HepG2 (cell line): Measurements from ENCODE around the gene BPHL. TPM values are rescaled to one million over a fixed set of nuclear protein-coding genes. Genes with fewer than 3 reads are reported as not detected.

Experiments
- ATF5 ChIP-seq: sonication (generic); formaldehyde crosslinking; IDR thresholded peaks from 2 replicates; pipeline ENCODE4 v1.4.0; 2020; ENCODE audit warnings: mild to moderate bottlenecking, low read depth, missing genetic modification reagents
- ATF7 ChIP-seq, 2 experiments: fragments of 450-650 bp in 1 of 2; sonication (generic) in 1 of 2; formaldehyde crosslinking in 1 of 2; IDR thresholded peaks; 2 replicates each; pipeline versions ENCODE4 v1.4.0 to v1.6.1; 2016 to 2020; ENCODE audit warnings: antibody characterized with exemption in 1 of 2, mild to moderate bottlenecking in 1 of 2, missing genetic modification reagents in 1 of 2
- BCL3 ChIP-seq: sonication (generic); formaldehyde crosslinking; IDR thresholded peaks from 2 replicates; pipeline ENCODE4 v1.5.1; 2020; ENCODE audit warnings: mild to moderate bottlenecking, missing genetic modification reagents, moderate library complexity
- CREB1 ChIP-seq, 2 experiments: fragments of 450-650 bp in 1 of 2; IDR thresholded peaks; 2 replicates each; pipeline ENCODE4 v1.6.1; 2016 to 2017; ENCODE audit warnings: control low read depth in 1 of 2, mild to moderate bottlenecking in 1 of 2, missing compliant biosample characterization in 1 of 2, missing genetic modification characterization in 1 of 2
- CSRNP1 ChIP-seq: sonication (generic); formaldehyde crosslinking; IDR thresholded peaks from 2 replicates; pipeline ENCODE4 v1.8.1; 2023; ENCODE audit warnings: mild to moderate bottlenecking, missing genetic modification reagents
- ELF4 ChIP-seq: sonication (generic); formaldehyde crosslinking; IDR thresholded peaks from 2 replicates; pipeline ENCODE4 v1.5.0; 2020; ENCODE audit warnings: missing genetic modification reagents, mild to moderate bottlenecking, moderate library complexity, borderline replicate concordance
- FIP1L1 ChIP-seq: fragments of 200-400 bp; formaldehyde crosslinking; IDR thresholded peaks from 2 replicates; pipeline ENCODE4 v1.6.1; 2018; ENCODE audit warnings: low read depth, mild to moderate bottlenecking, low read length, moderate library complexity, borderline replicate concordance; ENCODE audit not compliant: insufficient read depth
- KDM5B ChIP-seq: sonication (generic); formaldehyde crosslinking; IDR thresholded peaks from 2 replicates; pipeline ENCODE4 v1.4.0; 2020; ENCODE audit warnings: missing genetic modification reagents, mild to moderate bottlenecking, borderline replicate concordance
- KDM6A ChIP-seq: IDR thresholded peaks from 2 replicates; pipeline ENCODE4 v1.6.1; 2016; ENCODE audit warnings: low read depth
- KLF16 ChIP-seq, 2 experiments: sonication (generic) in 1 of 2; formaldehyde crosslinking in 1 of 2; IDR thresholded peaks; 2 replicates each; pipeline versions ENCODE4 v1.6.1 to v1.8.0; 2016 to 2023; ENCODE audit warnings: missing genetic modification reagents in 2 of 2, missing compliant biosample characterization in 1 of 2
- MTA1 ChIP-seq: sonication (generic); formaldehyde crosslinking; IDR thresholded peaks from 2 replicates; pipeline ENCODE4 v1.4.0; 2020; ENCODE audit warnings: missing genetic modification reagents, mild to moderate bottlenecking, borderline replicate concordance
- MXI1 ChIP-seq: IDR thresholded peaks from 3 replicates; pipeline ENCODE4 v1.6.1; 2012; ENCODE audit warnings: low read depth, low read length, inconsistent platforms, borderline replicate concordance
- MYPOP ChIP-seq: sonication (generic); formaldehyde crosslinking; IDR thresholded peaks from 2 replicates; pipeline ENCODE4 v1.8.1; 2023; ENCODE audit warnings: mild to moderate bottlenecking, moderate library complexity, missing genetic modification reagents
- ONECUT2 ChIP-seq: sonication (generic); formaldehyde crosslinking; IDR thresholded peaks from 2 replicates; pipeline ENCODE4 v1.4.0; 2020; ENCODE audit warnings: missing genetic modification reagents
- POLR2A ChIP-seq, 2 experiments: IDR thresholded peaks; 2 replicates each; pipeline ENCODE4 v1.6.1; 2011; ENCODE audit warnings: low read depth in 2 of 2, low read length in 2 of 2, mild to moderate bottlenecking in 1 of 2, moderate library complexity in 1 of 2; ENCODE audit not compliant: insufficient read depth in 1 of 2
- PRPF4 ChIP-seq: fragments of 200-400 bp; formaldehyde crosslinking; IDR thresholded peaks from 2 replicates; pipeline ENCODE4 v1.6.1; 2016; ENCODE audit warnings: low read length, low read depth; ENCODE audit not compliant: poor library complexity, severe bottlenecking
- XBP1 ChIP-seq: sonication (generic); formaldehyde crosslinking; IDR thresholded peaks from 2 replicates; pipeline ENCODE4 v1.5.0; 2020; ENCODE audit warnings: missing genetic modification reagents
- ZMYM2 ChIP-seq: sonication (generic); formaldehyde crosslinking; IDR thresholded peaks from 2 replicates; pipeline ENCODE4 v1.8.0; 2022; ENCODE audit warnings: mild to moderate bottlenecking, missing genetic modification reagents
- ZNF138 ChIP-seq: sonication (generic); formaldehyde crosslinking; IDR thresholded peaks from 2 replicates; pipeline ENCODE4 v1.5.0; 2020; ENCODE audit warnings: mild to moderate bottlenecking, low read depth, missing genetic modification reagents
- ZNF296 ChIP-seq: sonication (generic); formaldehyde crosslinking; conservative IDR thresholded peaks from 2 replicates; pipeline ENCODE4 v1.5.0; 2020; ENCODE audit warnings: mild to moderate bottlenecking, missing genetic modification reagents
- ZNF383 ChIP-seq: sonication (generic); formaldehyde crosslinking; IDR thresholded peaks from 2 replicates; pipeline ENCODE4 v1.4.0; 2020; ENCODE audit warnings: missing genetic modification reagents, mild to moderate bottlenecking, borderline replicate concordance
- ZNF563 ChIP-seq: sonication (generic); formaldehyde crosslinking; IDR thresholded peaks from 2 replicates; pipeline ENCODE4 v1.8.0; 2022; ENCODE audit warnings: mild to moderate bottlenecking, moderate library complexity, missing genetic modification reagents
- ZNF816 ChIP-seq: sonication (generic); formaldehyde crosslinking; IDR thresholded peaks from 2 replicates; pipeline ENCODE4 v1.8.0; 2022; ENCODE audit warnings: missing genetic modification reagents, mild to moderate bottlenecking, borderline replicate concordance
- ZNF850 ChIP-seq: sonication (generic); formaldehyde crosslinking; conservative IDR thresholded peaks from 2 replicates; pipeline ENCODE4 v1.9.0; 2021; ENCODE audit warnings: mild to moderate bottlenecking, missing genetic modification reagents
- polyA plus RNA-seq, 8 experiments: library from polyadenylated mRNA; depleted of rRNA in 3 of 8; stranded (reverse) in 7 of 8; unstranded in 1 of 8; fragments of >200 nt; fragmentation: Illumina TruSeq in 4 of 8; extraction: Trizol in 4 of 8; gene quantifications; 2 replicates each; pipeline versions ENCODE4 v1.2.1 to v1.2.3, GENCODE V29; 2011 to 2016; ENCODE audit warnings: low read depth in 4 of 8, missing spikeins in 1 of 8, mixed read lengths in 1 of 8; ENCODE audit not compliant: insufficient read depth in 1 of 8
- total RNA-seq, 5 experiments: library from RNA; depleted of rRNA; stranded (reverse); fragments of >200 nt; fragmentation: Illumina TruSeq; extraction: Trizol; gene quantifications; 2 replicates each; pipeline ENCODE4 v1.2.3, GENCODE V29; 2016; ENCODE audit warnings: low read depth in 1 of 5

The BPHL gene
- total and polyA plus RNA-seq, 2 of the 13 experiments (the other 11 are each of a cell fraction or from before 2014, with no cell fraction given), result 37.8 to 39.5 TPM

- TF ChIP-seq PRPF4, result peak; percentile 62
- TF ChIP-seq ZNF850 (CRISPR knock-in tag), result peak; percentile 36; the same call in 1 of the 2 replicates
- peak; percentile 16; the same call in 1 of the 2 replicates for TF ChIP-seq XBP1 (CRISPR knock-in tag)
- TF ChIP-seq ATF5 (CRISPR knock-in tag), result 0 out of 2 replicates have a peak, but pooled peaks have one; percentile 4
- TF ChIP-seq ZNF816 (CRISPR knock-in tag), result peak; percentile 71; the same call in 1 of the 2 replicates
- peak; percentile 53; the same call in 1 of the 2 replicates for TF ChIP-seq ZMYM2 (CRISPR knock-in tag)
- no peak for TF ChIP-seq ONECUT2 (CRISPR knock-in tag)
- TF ChIP-seq ZNF563, result no peak; the same call in 1 of the 2 replicates
- peak; percentile 94; the same call in 1 of the 2 replicates for TF ChIP-seq ZNF383 (CRISPR knock-in tag)
- 0 out of 2 replicates have a peak, but pooled peaks have one; percentile 7 for TF ChIP-seq ZNF138 (CRISPR knock-in tag)
- TF ChIP-seq KDM6A (CRISPR knock-in tag), result 0 out of 2 replicates have a peak, but pooled peaks have one; percentile 20
- TF ChIP-seq ZNF296 (CRISPR knock-in tag), result no peak; the same call in 1 of the 2 replicates
- TF ChIP-seq MXI1, result no peak
- no peak for TF ChIP-seq ATF7 (IDR thresholded peaks at IDR 0.05)
- TF ChIP-seq ATF7 (CRISPR knock-in tag; IDR thresholded peaks at IDR 0.05), result no peak
- peak; percentile 5; the same call in 1 of the 2 replicates for TF ChIP-seq BCL3
- peak in 1 of 2 experiments; percentile 80; a peak in 2 of 4 replicates for TF ChIP-seq POLR2A (IDR thresholded peaks at IDR 0.05; ENCODE audit: insufficient read depth in 1 of 2, low read depth in 2 of 2, low read length in 2 of 2)
- no peak for TF ChIP-seq CSRNP1 (CRISPR knock-in tag)
- no peak for TF ChIP-seq KDM5B (CRISPR knock-in tag)
- peak; percentile 17; the same call in 1 of the 2 replicates for TF ChIP-seq CREB1 (IDR thresholded peaks at IDR 0.05)
- no peak for TF ChIP-seq CREB1 (CRISPR knock-in tag; IDR thresholded peaks at IDR 0.05)
- 0 out of 4 replicates have a peak, but pooled peaks of 1 of the 2 experiments have one; percentile 16 for TF ChIP-seq KLF16 (CRISPR knock-in tag; IDR thresholded peaks at IDR 0.05)
- peak; percentile 8; the same call in 1 of the 2 replicates for TF ChIP-seq ELF4 (CRISPR knock-in tag)
- no peak for TF ChIP-seq FIP1L1
- TF ChIP-seq MTA1 (CRISPR knock-in tag), result no peak
- TF ChIP-seq MYPOP (CRISPR knock-in tag), result no peak; the same call in 1 of the 2 replicates
These were observed 671 bp downstream of the BPHL start (continued) for GRCh38 chr6:3119040-3119723.
